NCI-H1417 (cell line): Measurements from ENCODE around the gene CABP2.
A peak's percentile ranks its signal among the peaks of the same experiment; 100 is the strongest.
"Not testable (repeated sequence)": the region's sequence is repeated elsewhere in the genome, so short reads cannot be mapped to it uniquely, and the experiment has no call there.

Experiments
- DNase-seq, 3 experiments: peaks; one replicate each; lab custom pipeline; 2025; lab: John Stamatoyannopoulos, UW

Gene CABP2

GRCh38 chr11:67522844-67523555, at the start of gene CABP2:
Gene CABP2 (minus strand): TSS chr11:67523446. CDS start chr11:67523326, 120 bp downstream.
- DNase-seq = no peak

GRCh38 chr11:67572747-67573419, 49.6 kb upstream of the CABP2 start:
- DNase-seq = peak; percentile 48 to 86 (median 69)

GRCh38 chr11:67572305-67572704, 49.1 kb upstream of the CABP2 start:
- no peak for DNase-seq

GRCh38 chr11:67571443-67571842, 48.2 kb upstream of the CABP2 start:
- DNase-seq = no peak

GRCh38 chr11:67564230-67564629, 41.0 kb upstream of the CABP2 start:
- no peak for DNase-seq

GRCh38 chr11:67563705-67564114, 40.5 kb upstream of the CABP2 start:
- not testable (repeated sequence) for DNase-seq

- DNase-seq = no peak
Observed at GRCh38 chr11:67562963-67563704, 39.9 kb upstream of the CABP2 start.

GRCh38 chr11:67561971-67562619, 38.8 kb upstream of the CABP2 start:
- DNase-seq = no peak

GRCh38 chr11:67558084-67558772, 35.0 kb upstream of the CABP2 start:
- DNase-seq = no peak

GRCh38 chr11:67556244-67556643, 33.0 kb upstream of the CABP2 start:
- DNase-seq = no peak

- DNase-seq = not testable (repeated sequence)
Observed at GRCh38 chr11:67551697-67552096, 28.5 kb upstream of the CABP2 start.

GRCh38 chr11:67551127-67551526, 27.9 kb upstream of the CABP2 start:
- no peak for DNase-seq

GRCh38 chr11:67548555-67549110, 25.4 kb upstream of the CABP2 start:
- DNase-seq = no peak

- DNase-seq = not testable (repeated sequence)
Observed at GRCh38 chr11:67548112-67548511, 24.9 kb upstream of the CABP2 start.

- DNase-seq = peak in 1 of 3 experiments; percentile 14
Observed at GRCh38 chr11:67545280-67545679, 22.0 kb upstream of the CABP2 start.

- no peak for DNase-seq
Observed at GRCh38 chr11:67544616-67545242, 21.5 kb upstream of the CABP2 start.

GRCh38 chr11:67543585-67543984, 20.3 kb upstream of the CABP2 start:
- DNase-seq = no peak

- no peak for DNase-seq
Observed at GRCh38 chr11:67542971-67543370, 19.7 kb upstream of the CABP2 start.

- DNase-seq = no peak
Observed at GRCh38 chr11:67542169-67542568, 18.9 kb upstream of the CABP2 start.

- DNase-seq = no peak
Observed at GRCh38 chr11:67541198-67541597, 18.0 kb upstream of the CABP2 start.

GRCh38 chr11:67539550-67539949, 16.3 kb upstream of the CABP2 start:
- DNase-seq = no peak
